ENCODE measurements around the gene CPOX.

The CPOX gene

GRCh38 chr3:98568402-98568801 is 25.0 kb downstream of the CPOX start:
- no peak for TF ChIP-seq CTCF (IDR thresholded peaks at IDR 0.05; ENCODE audit: low read depth, low read length)
- H3K4me3 ChIP-seq (ENCODE audit: low read depth, low read length) = no peak overlapping the region

- no peak for TF ChIP-seq CTCF (IDR thresholded peaks at IDR 0.05; ENCODE audit: low read depth, low read length)
These were observed 25.6 kb downstream of the CPOX start for GRCh38 chr3:98567666-98568270.

GRCh38 chr3:98565843-98566242 is 27.6 kb downstream of the CPOX start:
- no peak for TF ChIP-seq CTCF (IDR thresholded peaks at IDR 0.05; ENCODE audit: low read depth, low read length)
- H3K4me3 ChIP-seq (ENCODE audit: low read depth, low read length) = no peak overlapping the region

More at GRCh38 chr3:98567666-98568270, 25.6 kb downstream of the CPOX start:
- H3K4me3 ChIP-seq (ENCODE audit: low read depth, low read length) = no peak overlapping the region

- no peak for TF ChIP-seq CTCF (IDR thresholded peaks at IDR 0.05; ENCODE audit: low read depth, low read length)
- no peak overlapping the region for H3K4me3 ChIP-seq (ENCODE audit: low read depth, low read length)
These were observed 28.2 kb downstream of the CPOX start for GRCh38 chr3:98565237-98565643.

- TF ChIP-seq CTCF (IDR thresholded peaks at IDR 0.05; ENCODE audit: low read depth, low read length) = no peak
- no peak overlapping the region for H3K4me3 ChIP-seq (ENCODE audit: low read depth, low read length)
These were observed 29.0 kb downstream of the CPOX start for GRCh38 chr3:98564282-98565005.

- H3K4me3 ChIP-seq (ENCODE audit: low read depth, low read length) = no peak overlapping the region
- TF ChIP-seq CTCF (IDR thresholded peaks at IDR 0.05; ENCODE audit: low read depth, low read length) = no peak
These were observed 29.6 kb downstream of the CPOX start for GRCh38 chr3:98563661-98564281.
